ENCODE measurements around the gene NFIB.

NFIB gene

GRCh38 chr9:14058325-14058688 is 255.6 kb downstream of the NFIB start:
- DNase-seq, result no peak

DNA sequence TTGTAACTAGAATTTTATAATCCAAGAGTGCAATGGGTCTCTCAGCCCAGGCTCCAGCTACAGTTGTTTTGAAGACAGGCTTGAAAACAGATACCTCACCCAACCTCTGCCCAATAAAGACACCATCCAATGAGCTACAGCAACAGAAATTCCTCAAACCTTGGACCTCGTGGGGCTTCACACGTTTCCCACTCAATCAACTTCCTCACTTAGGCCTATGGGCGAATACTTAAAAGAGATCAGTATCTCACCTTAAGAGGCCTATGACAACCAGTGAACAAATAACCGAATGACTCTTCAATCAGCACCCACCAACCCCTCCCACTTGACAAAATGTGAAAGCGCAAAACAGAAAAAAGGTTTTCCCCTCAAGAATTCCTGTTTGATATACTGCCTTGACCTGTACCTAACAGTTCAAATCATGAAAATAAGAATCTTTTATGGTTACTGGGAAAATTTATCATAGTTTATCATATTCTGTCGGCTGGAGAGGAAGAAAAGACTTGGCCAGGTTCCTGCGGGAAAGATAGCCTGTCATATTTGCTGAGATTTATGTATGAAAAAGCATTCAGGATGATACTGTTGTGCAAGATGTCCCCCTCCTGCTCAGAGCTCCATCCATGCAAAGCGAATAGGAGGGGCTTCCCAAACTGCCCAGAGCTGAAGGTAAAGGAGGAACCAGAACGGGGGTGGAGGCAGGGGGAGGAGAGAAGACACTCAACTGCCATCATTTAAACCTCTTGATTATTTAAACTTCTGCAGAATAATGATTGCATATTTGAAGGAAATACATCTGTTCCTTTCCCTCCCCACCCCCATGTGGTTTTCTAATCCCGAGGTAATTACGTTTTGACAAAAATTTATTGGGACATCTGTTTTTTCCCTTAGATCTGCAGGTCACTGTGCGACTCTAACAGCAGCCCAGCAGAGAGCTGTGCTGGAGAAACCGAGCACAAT is 256.3 kb downstream of the NFIB start:
- no peak for DNase-seq

- no peak for DNase-seq
Observed at GRCh38 chr9:14056316-14056861, 257.6 kb downstream of the NFIB start.

GRCh38 chr9:14054096-14054495 is 259.8 kb downstream of the NFIB start:
- DNase-seq, result no peak

DNA sequence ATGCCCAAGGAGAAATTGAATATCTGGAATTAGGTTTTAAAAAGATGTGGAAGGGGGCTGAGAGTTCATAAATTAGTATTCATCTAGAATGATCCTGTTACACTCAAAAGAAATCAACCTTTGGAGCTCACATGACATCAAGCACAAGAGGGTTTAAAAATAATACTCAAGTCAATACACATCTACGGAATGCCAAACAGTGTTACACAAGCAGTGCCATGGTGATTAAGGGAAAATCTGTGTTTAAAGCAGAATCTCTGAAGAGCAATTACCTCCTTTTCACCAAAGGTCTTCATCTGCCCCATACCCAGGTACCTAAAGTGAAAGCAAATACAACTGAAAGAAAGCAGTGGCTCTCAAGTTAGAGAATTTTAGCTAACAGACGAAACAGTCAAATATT is 261.6 kb downstream of the NFIB start:
- no peak for DNase-seq

- no peak for DNase-seq
Observed at GRCh38 chr9:14051419-14051818, 262.5 kb downstream of the NFIB start.

GRCh38 chr9:14043483-14043882 is 270.5 kb downstream of the NFIB start:
- no peak for DNase-seq

- no peak for DNase-seq
Observed at GRCh38 chr9:14037331-14037730, 276.6 kb downstream of the NFIB start.

- DNase-seq, result no peak
Observed at GRCh38 chr9:14033067-14033466, 280.9 kb downstream of the NFIB start.
